GM12864 (cell line): Measurements from ENCODE around the gene EML1.

Experiments
- DNase-seq: peaks from one replicate; pipeline ENCODE4 v3.0.0-alpha.2; 2011; ENCODE audit warnings: low read depth
- H3K4me3 ChIP-seq: 2 replicates; pipeline ENCODE4 v1.5.1; 2011; ENCODE audit warnings: mild to moderate bottlenecking, low read depth, low read length, control low read depth
- TF ChIP-seq, protein P1 (sequence below): IDR thresholded peaks from 2 replicates; pipeline ENCODE4 v1.5.1; 2011; ENCODE audit warnings: low read depth, mild to moderate bottlenecking, moderate library complexity, low read length, control low read depth, inconsistent platforms; ENCODE audit errors: missing control alignments

EML1 gene

DNA sequence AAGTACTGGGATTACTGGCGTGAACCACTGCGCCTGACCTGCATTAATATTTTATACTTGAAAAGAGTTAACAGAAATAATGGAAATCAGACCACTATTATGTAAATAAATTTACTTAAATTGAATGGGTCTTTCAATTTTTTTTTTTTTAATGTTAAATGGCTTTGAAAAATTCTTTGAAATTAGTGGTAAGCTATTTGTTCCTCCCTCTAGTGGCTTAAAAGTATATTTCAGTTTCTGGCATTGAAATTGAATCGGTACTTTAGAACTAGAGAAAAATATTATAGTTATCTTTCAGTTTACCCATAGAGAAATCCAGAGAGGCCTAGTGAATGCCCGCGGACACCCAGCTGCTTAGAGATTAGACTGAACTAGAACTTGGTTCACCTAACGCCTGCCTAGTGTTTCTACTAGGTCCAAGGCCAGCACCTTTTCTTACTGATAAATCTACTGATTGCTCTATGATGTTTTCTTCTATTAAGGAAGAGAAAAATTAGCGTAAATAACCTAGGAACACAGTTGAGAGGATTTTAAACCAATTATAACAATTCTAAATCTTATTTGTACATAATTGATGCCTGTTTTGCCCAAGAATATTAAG lies 106.5 kb downstream of the EML1 start:
- TF ChIP-seq, protein P1, sequence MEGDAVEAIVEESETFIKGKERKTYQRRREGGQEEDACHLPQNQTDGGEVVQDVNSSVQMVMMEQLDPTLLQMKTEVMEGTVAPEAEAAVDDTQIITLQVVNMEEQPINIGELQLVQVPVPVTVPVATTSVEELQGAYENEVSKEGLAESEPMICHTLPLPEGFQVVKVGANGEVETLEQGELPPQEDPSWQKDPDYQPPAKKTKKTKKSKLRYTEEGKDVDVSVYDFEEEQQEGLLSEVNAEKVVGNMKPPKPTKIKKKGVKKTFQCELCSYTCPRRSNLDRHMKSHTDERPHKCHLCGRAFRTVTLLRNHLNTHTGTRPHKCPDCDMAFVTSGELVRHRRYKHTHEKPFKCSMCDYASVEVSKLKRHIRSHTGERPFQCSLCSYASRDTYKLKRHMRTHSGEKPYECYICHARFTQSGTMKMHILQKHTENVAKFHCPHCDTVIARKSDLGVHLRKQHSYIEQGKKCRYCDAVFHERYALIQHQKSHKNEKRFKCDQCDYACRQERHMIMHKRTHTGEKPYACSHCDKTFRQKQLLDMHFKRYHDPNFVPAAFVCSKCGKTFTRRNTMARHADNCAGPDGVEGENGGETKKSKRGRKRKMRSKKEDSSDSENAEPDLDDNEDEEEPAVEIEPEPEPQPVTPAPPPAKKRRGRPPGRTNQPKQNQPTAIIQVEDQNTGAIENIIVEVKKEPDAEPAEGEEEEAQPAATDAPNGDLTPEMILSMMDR = peak; percentile 30
- DNase-seq = no peak
- H3K4me3 ChIP-seq = no peak overlapping the region

DNA sequence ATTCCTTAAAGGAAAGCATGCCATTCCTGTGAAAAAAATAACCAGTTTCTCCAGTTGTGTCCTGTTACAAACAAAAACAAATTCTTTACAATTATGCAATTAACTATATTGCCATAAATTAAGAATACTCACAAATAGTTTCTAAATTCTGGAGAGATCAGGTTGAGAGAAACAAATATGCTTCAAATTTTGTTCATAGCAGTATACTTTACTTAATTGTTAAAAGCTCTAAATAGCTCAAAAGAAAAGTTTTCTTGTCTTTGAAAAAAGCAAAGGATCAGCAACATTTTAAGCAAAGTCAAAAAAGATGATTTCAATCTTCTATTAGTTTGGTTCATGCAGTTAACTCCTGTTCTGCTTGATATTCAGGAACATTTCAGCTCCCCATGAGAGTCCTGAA lies 109.7 kb downstream of the EML1 start:
- DNase-seq = no peak
- TF ChIP-seq, protein P1 = no peak
- H3K4me3 ChIP-seq = no peak overlapping the region

DNA sequence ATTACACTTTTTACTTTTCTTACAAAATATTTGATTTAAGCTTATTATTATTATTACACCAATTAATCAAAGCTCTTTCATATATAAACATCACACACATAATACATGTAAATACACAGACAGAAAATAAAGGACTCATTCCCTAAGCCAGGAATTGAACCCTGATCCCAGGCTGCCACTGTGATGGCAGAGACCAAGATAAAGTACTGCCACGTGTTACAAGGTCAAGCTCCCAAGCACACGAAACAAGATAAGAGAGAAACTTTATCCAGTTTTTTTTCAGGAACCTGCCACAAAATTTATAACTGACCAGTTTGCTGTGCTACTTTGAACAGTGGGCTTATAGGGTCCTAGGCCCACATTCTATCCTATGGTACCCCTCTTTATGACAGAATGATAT lies 111.3 kb downstream of the EML1 start:
- DNase-seq = no peak
- TF ChIP-seq, protein P1 = no peak
- H3K4me3 ChIP-seq = no peak overlapping the region

DNA sequence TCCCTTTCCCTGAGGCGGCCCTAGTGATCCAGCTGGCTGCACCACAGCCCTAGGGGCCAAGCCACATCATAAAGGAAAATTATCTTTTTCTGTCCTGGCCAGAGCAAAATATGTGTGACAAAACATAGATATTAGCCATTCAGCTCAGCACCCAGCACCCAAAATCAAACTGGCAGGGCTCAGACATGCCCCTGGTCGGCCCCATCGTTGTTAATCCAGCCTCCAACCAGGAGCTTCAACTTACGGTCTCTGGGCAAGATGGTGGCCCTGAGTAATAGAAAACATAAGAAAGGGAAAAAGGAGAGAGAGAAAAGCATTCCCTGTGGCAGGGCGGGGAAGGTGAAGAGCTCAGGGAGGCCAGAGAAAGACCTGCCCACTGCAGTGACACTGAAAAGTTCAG lies 111.9 kb downstream of the EML1 start:
- H3K4me3 ChIP-seq = no peak overlapping the region
- no peak for DNase-seq
- TF ChIP-seq, protein P1 = no peak

DNA sequence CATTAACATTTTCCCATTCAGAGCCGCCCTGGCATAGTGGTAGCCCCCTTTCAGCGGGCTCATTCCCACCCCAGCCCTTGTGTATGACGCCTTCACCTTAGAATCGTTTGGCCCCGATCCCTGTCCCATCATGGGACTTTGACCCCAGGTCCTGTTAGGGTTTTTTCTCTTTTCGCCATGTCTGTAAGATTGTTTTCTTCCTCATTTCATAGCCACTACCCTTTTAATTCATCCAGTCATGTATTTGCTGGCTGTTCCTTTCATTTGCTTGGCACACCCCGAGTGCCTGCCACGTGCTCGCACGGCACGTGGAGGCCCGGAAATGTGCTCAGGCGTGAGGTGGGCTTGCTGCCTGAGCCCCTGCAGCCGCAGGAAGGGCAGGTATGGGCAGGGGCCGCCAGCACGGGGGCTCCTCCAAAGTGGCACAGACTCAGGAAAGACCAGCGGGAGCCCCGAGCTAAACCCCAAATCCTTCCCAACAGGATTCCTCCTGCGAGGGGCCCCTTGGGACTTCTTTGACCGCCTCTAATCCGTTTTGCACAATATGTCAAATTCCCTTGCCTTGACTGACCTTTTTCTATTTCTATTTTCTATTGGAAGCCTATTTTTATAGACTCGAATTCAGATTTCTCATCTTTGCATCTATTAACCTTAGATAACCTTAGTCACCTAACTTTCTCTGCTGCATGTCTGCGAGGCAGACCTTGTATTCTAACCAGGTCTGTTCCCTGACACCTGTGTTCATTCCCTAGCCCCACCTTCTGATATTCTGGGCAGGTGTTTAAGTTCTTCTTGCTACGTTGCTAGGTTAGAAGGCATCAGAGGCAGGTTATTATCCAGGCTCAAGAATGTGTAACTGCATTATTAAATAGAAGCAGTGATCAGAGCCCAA lies 114.8 kb downstream of the EML1 start:
- no peak for DNase-seq
- H3K4me3 ChIP-seq = no peak overlapping the region
- TF ChIP-seq, protein P1 = no peak

DNA sequence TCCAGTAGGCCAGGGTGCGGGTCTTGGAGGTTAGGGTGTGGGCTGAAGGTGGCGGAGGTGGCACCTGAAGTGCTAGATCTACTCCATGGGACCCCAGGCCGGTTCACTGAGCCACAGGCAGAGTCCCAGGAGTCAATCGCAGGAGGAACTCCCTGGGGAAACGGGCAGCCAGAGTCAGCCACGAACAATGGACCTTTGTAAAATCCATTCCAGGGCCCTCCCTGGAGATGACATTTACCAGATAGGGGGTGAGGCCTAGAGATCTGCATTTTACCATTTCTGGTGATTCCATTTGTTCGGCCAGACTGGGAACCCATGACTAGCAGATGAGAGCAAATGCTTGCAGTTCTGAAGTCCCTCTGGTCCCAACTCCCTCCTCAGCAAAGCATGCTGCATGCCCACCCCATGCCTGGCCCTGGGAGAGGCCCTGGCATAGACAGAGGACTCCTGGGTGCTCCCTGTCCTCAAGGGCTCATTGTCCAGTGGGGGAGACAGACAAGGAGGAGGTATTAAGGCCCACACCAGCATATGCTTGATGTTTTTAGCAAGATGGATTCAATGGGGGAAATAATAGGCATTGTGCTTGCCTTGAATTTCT lies 115.5 kb downstream of the EML1 start:
- TF ChIP-seq, protein P1 = no peak
- no peak overlapping the region for H3K4me3 ChIP-seq
- no peak for DNase-seq
